HepG2 (cell line): ENCODE measurements around the gene CGA. TPM values are rescaled to one million over a fixed set of nuclear protein-coding genes. Genes with fewer than 3 reads are reported as not detected.

Experiments
- ATAC-seq: fragments of 200-7000 bp; cut with Tn5 transposase; 3 replicates; pipeline ENCODE4 v1.9.1; 2020; ENCODE audit warnings: mild to moderate bottlenecking, moderate library complexity
- BruUV-seq: library from RNA; stranded (reverse); fragments of 400-500 nt; replicated peaks from 2 replicates; lab custom pipeline; 2021; lab: Mats Ljungman, UMichigan
- CTCF ChIA-PET: fragments of 300-600 bp; formaldehyde crosslinking; extraction: SDS; loops from one replicate; lab custom pipeline; 2021; ENCODE audit warnings: low total read pairs, inconsistent platforms, low intra/inter-chr PET ratio; lab: Yijun Ruan, JAX
- POLR2A ChIA-PET: fragments of 350-600 bp; sonication (Branson Sonifier 250); formaldehyde crosslinking; loops from one replicate; lab custom pipeline; 2020; ENCODE audit warnings: antibody characterized with exemption, inconsistent platforms; lab: Yijun Ruan, JAX
- DNase-seq: peaks from one replicate; pipeline ENCODE4 v3.0.0-alpha.2; 2015; ENCODE audit warnings: low spot score
- FAIRE-seq: peaks from 3 replicates; lab custom pipeline; 2011; peaks lifted over from hg19 to GRCh38; lab: Jason Lieb, UNC
- H2AFZ ChIP-seq: one replicate; pipeline ENCODE4 v1.6.1; 2011; ENCODE audit warnings: low read length, inconsistent platforms
- H3K27ac ChIP-seq: fragments of 300-600 bp; 3 replicates; pipeline ENCODE4 v1.8.0; 2011; ENCODE audit warnings: mixed run types, mild to moderate bottlenecking, mixed read lengths, low read length, inconsistent platforms; ENCODE audit not compliant: insufficient read depth; ENCODE audit errors: extremely low read length
- H3K27me3 ChIP-seq, 2 experiments: fragments of 200-600 bp in 1 of 2; 2 replicates in 1 of 2; 3 replicates in 1 of 2; pipeline versions ENCODE4 v1.6.0 to v1.8.0; 2011; ENCODE audit warnings: low read length in 2 of 2, mild to moderate bottlenecking in 2 of 2, moderate library complexity in 2 of 2, inconsistent platforms in 1 of 2; ENCODE audit not compliant: insufficient read depth in 2 of 2, control insufficient read depth in 1 of 2
- H3K36me3 ChIP-seq, 2 experiments: fragments of 200-600 bp in 1 of 2; replicated peaks in 1 of 2; 2 replicates in 1 of 2; 3 replicates in 1 of 2; pipeline versions ENCODE4 v1.5.1 to v1.8.0; 2011; ENCODE audit warnings: low read length in 2 of 2, inconsistent platforms in 1 of 2; ENCODE audit not compliant: insufficient read depth in 2 of 2, control insufficient read depth in 1 of 2
- H3K4me1 ChIP-seq: 2 replicates; pipeline ENCODE4 v1.5.1; 2012; ENCODE audit warnings: low read length, inconsistent platforms; ENCODE audit not compliant: insufficient read depth
- H3K4me2 ChIP-seq: 2 replicates; pipeline ENCODE4 v1.6.0; 2011; ENCODE audit warnings: low read depth, low read length, inconsistent platforms
- H3K4me3 ChIP-seq, 3 experiments: fragments of 200-600 bp in 1 of 3; sonication (generic), shearing (Covaris generic) in 1 of 3; replicated peaks in 1 of 3; 2 replicates each; pipeline ENCODE4 v1.5.1; 2011 to 2016; ENCODE audit warnings: low read length in 3 of 3, inconsistent platforms in 2 of 3, low read depth in 2 of 3, mild to moderate bottlenecking in 2 of 3, control low read depth in 1 of 3, mixed read lengths in 1 of 3; ENCODE audit not compliant: insufficient read depth in 1 of 3
- H3K79me2 ChIP-seq: one replicate; pipeline ENCODE4 v1.6.1; 2011; ENCODE audit warnings: low read length, inconsistent platforms; ENCODE audit not compliant: insufficient read depth
- H3K9ac ChIP-seq: 2 replicates; pipeline ENCODE4 v1.6.0; 2011; ENCODE audit warnings: mild to moderate bottlenecking, low read depth, low read length, inconsistent platforms; ENCODE audit not compliant: insufficient read depth
- H3K9me3 ChIP-seq: 2 replicates; pipeline ENCODE4 v1.5.1; 2012; ENCODE audit warnings: mild to moderate bottlenecking, low read length
- H4K20me1 ChIP-seq: 2 replicates; pipeline ENCODE4 v1.6.0; 2011; ENCODE audit warnings: inconsistent platforms, mild to moderate bottlenecking, low read length, moderate library complexity; ENCODE audit not compliant: insufficient read depth
- ARNT2 ChIP-seq: sonication (generic); formaldehyde crosslinking; IDR thresholded peaks from 2 replicates; pipeline ENCODE4 v1.8.0; 2022; ENCODE audit warnings: mild to moderate bottlenecking, low read depth, missing genetic modification reagents, moderate library complexity
- BRD4 ChIP-seq: sonication (generic); formaldehyde crosslinking; IDR thresholded peaks from 2 replicates; pipeline ENCODE4 v1.4.0; 2020; ENCODE audit warnings: missing genetic modification reagents
- DNMT1 ChIP-seq: sonication (generic); formaldehyde crosslinking; IDR thresholded peaks from 2 replicates; pipeline ENCODE4 v1.5.1; 2020; ENCODE audit warnings: mild to moderate bottlenecking, missing genetic modification reagents
- KAT8 ChIP-seq: IDR thresholded peaks from 2 replicates; pipeline ENCODE4 v1.6.1; 2016; ENCODE audit warnings: missing genetic modification reagents, missing compliant biosample characterization
- LCORL ChIP-seq, 2 experiments: fragments of 450-650 bp in 1 of 2; sonication (generic) in 1 of 2; formaldehyde crosslinking in 1 of 2; IDR thresholded peaks; 2 replicates each; pipeline versions ENCODE4 v1.5.0 to v1.6.1; 2017 to 2020; ENCODE audit warnings: antibody characterized with exemption in 1 of 2, missing genetic modification reagents in 1 of 2
- MZF1 ChIP-seq: sonication (generic); formaldehyde crosslinking; IDR thresholded peaks from 2 replicates; pipeline ENCODE4 v1.8.1; 2023; ENCODE audit warnings: mild to moderate bottlenecking, missing genetic modification reagents, borderline replicate concordance
- XRCC5 ChIP-seq: fragments of 200-400 bp; formaldehyde crosslinking; optimal IDR thresholded peaks from 2 replicates; pipeline ENCODE3; 2017; ENCODE audit warnings: mild to moderate bottlenecking, low read length
- ZBTB7B ChIP-seq: sonication (generic); formaldehyde crosslinking; IDR thresholded peaks from 2 replicates; pipeline ENCODE4 v1.4.0; 2020; ENCODE audit warnings: missing genetic modification reagents
- ZFYVE20 ChIP-seq: sonication (generic); formaldehyde crosslinking; IDR thresholded peaks from 2 replicates; pipeline ENCODE4 v1.8.0; 2023; ENCODE audit warnings: low read depth, mild to moderate bottlenecking, moderate library complexity, missing genetic modification reagents, borderline replicate concordance
- ZNF136 ChIP-seq: sonication (generic); formaldehyde crosslinking; IDR thresholded peaks from 2 replicates; pipeline ENCODE4 v1.8.1; 2022; ENCODE audit warnings: low read depth, mild to moderate bottlenecking, moderate library complexity, missing genetic modification reagents
- ZNF530 ChIP-seq: sonication (generic); formaldehyde crosslinking; IDR thresholded peaks from 2 replicates; pipeline ENCODE4 v1.5.0; 2020; ENCODE audit warnings: low read depth, mild to moderate bottlenecking, missing genetic modification reagents
- ZNF546 ChIP-seq: sonication (generic); formaldehyde crosslinking; conservative IDR thresholded peaks from 2 replicates; pipeline ENCODE4 v1.8.1; 2023; ENCODE audit warnings: mild to moderate bottlenecking, missing genetic modification reagents
- ZNF564 ChIP-seq: sonication (generic); formaldehyde crosslinking; IDR thresholded peaks from 2 replicates; pipeline ENCODE4 v1.8.1; 2023; ENCODE audit warnings: mild to moderate bottlenecking, missing genetic modification reagents
- ZNF737 ChIP-seq: sonication (generic); formaldehyde crosslinking; IDR thresholded peaks from 2 replicates; pipeline ENCODE4 v1.5.0; 2020; ENCODE audit warnings: missing genetic modification reagents, mild to moderate bottlenecking, borderline replicate concordance
- ZNF772 ChIP-seq: sonication (generic); formaldehyde crosslinking; IDR thresholded peaks from 2 replicates; pipeline ENCODE4 v1.5.0; 2020; ENCODE audit warnings: mild to moderate bottlenecking, missing genetic modification reagents
- WGBS: methylation state at CpG from one replicate; pipeline ENCODE4 v1.1.6; 2017; ENCODE audit warnings: low lambda C conversion rate; 5-methylcytosine and 5-hydroxymethylcytosine counted together
- in situ Hi-C: cut with HindIII; loops from 2 replicates; pipeline ENCODE4 v1.10.0; 2017; ENCODE audit warnings: low pct_unique_long_range_greater_than_20kb; ENCODE audit not compliant: extremely low pct_ligation_motif_present
- intact Hi-C: fragments of 100-400 bp; cut with micrococcal nuclease; formaldehyde crosslinking; loops from one replicate; pipeline ENCODE4 v1.10.0; 2022; ENCODE audit not compliant: unreplicated experiment
- polyA plus RNA-seq, 8 experiments: library from polyadenylated mRNA; depleted of rRNA in 3 of 8; stranded (reverse) in 7 of 8; unstranded in 1 of 8; fragments of >200 nt; fragmentation: Illumina TruSeq in 4 of 8; extraction: Trizol in 4 of 8; gene quantifications; 2 replicates each; pipeline versions ENCODE4 v1.2.1 to v1.2.3, GENCODE V29; 2011 to 2016; ENCODE audit warnings: low read depth in 4 of 8, missing spikeins in 1 of 8, mixed read lengths in 1 of 8; ENCODE audit not compliant: insufficient read depth in 1 of 8
- total RNA-seq, 5 experiments: library from RNA; depleted of rRNA; stranded (reverse); fragments of >200 nt; fragmentation: Illumina TruSeq; extraction: Trizol; gene quantifications; 2 replicates each; pipeline ENCODE4 v1.2.3, GENCODE V29; 2016; ENCODE audit warnings: low read depth in 1 of 5
- TF ChIP-seq, protein P1 (sequence below): sonication (generic); formaldehyde crosslinking; IDR thresholded peaks from 2 replicates; pipeline ENCODE4 v1.5.1; 2020; ENCODE audit warnings: missing genetic modification reagents, mild to moderate bottlenecking, borderline replicate concordance
- TF ChIP-seq, protein P2 (sequence below): sonication (generic); formaldehyde crosslinking; IDR thresholded peaks from 2 replicates; pipeline ENCODE4 v1.5.0; 2020; ENCODE audit warnings: missing genetic modification reagents, mild to moderate bottlenecking, borderline replicate concordance

CGA gene
- total and polyA plus RNA-seq, 2 of the 13 experiments (the other 11 are each of a cell fraction or from before 2014, with no cell fraction given): 0.09 TPM; not detected in 1

DNA sequence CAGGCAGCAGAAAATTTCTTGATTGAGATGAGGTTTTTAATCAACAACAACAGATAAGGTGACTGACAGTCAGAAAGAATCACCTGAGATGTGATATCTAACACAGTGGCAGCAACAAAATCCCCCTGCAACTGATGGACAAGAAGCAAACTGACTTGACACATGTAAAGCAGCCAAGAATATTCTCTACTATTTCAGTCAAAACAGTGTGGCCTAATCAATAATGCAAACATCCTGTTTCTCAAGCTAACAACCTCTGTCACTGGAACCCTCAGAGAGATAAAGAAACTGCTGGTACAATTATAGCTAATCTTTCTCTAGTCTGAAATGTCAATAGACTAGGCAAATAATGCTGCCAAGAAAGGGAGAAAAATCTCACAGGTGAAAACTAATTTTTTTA is 4.6 kb upstream of the CGA start (continued):
- TF ChIP-seq, protein P1, sequence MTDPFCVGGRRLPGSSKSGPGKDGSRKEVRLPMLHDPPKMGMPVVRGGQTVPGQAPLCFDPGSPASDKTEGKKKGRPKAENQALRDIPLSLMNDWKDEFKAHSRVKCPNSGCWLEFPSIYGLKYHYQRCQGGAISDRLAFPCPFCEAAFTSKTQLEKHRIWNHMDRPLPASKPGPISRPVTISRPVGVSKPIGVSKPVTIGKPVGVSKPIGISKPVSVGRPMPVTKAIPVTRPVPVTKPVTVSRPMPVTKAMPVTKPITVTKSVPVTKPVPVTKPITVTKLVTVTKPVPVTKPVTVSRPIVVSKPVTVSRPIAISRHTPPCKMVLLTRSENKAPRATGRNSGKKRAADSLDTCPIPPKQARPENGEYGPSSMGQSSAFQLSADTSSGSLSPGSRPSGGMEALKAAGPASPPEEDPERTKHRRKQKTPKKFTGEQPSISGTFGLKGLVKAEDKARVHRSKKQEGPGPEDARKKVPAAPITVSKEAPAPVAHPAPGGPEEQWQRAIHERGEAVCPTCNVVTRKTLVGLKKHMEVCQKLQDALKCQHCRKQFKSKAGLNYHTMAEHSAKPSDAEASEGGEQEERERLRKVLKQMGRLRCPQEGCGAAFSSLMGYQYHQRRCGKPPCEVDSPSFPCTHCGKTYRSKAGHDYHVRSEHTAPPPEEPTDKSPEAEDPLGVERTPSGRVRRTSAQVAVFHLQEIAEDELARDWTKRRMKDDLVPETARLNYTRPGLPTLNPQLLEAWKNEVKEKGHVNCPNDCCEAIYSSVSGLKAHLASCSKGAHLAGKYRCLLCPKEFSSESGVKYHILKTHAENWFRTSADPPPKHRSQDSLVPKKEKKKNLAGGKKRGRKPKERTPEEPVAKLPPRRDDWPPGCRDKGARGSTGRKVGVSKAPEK (CRISPR knock-in tag): no peak
- TF ChIP-seq KAT8 (peak; percentile 61; the same call in 1 of the 2 replicates), ZNF737 (CRISPR knock-in tag) (no peak), ZNF564 (no peak)
- TF ChIP-seq, all 625 proteins: peak for 74

DNA sequence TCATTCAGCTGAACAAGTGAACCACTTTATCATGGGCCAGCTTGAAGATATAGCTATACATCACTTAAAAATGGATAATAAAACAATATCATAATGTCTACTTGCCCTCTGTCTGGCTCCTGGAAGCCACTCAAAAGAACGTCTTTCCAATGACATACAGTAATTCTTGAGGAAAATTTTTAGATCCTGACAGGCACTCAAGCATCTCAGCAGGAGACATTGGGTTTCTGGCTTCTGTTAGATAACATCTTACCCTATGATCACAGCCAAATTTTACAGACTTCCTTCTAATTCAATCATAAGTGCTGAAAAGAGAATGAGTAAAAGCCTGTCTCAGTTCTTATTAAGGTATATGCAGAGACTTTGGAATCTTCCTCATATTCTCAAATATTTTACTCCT is 330 bp downstream of the CGA start:
- Histone ChIP-seq H3K27me3 (0 out of 5 replicates have a peak, but pooled peaks cover 0 to 3% of the 10 kb centered on the region in 2 experiments), H2AFZ (no peak overlapping the region), H4K20me1 (no peaks in the 10 kb centered on the region), H3K9me3 (no peaks in the 10 kb centered on the region), H3K9ac (no peak overlapping the region), H3K4me1 (peaks cover 9% of the 10 kb centered on the region), H3K4me2 (no peak overlapping the region), H3K36me3 (no peaks in the 10 kb centered on the region), H3K4me3 (no peak overlapping the region), H3K79me2 (no peaks in the 10 kb centered on the region), H3K27ac (no peak overlapping the region)
- FAIRE-seq (no peak), DNase-seq (no peak), ATAC-seq (no peak)
- CTCF ChIA-PET: no interaction called here
- no TSS peak for BruUV-seq
- POLR2A ChIA-PET: no interaction called here
- intact Hi-C loops (no loop called here), in situ Hi-C loops (no loop called here)
- TF ChIP-seq, protein P2, sequence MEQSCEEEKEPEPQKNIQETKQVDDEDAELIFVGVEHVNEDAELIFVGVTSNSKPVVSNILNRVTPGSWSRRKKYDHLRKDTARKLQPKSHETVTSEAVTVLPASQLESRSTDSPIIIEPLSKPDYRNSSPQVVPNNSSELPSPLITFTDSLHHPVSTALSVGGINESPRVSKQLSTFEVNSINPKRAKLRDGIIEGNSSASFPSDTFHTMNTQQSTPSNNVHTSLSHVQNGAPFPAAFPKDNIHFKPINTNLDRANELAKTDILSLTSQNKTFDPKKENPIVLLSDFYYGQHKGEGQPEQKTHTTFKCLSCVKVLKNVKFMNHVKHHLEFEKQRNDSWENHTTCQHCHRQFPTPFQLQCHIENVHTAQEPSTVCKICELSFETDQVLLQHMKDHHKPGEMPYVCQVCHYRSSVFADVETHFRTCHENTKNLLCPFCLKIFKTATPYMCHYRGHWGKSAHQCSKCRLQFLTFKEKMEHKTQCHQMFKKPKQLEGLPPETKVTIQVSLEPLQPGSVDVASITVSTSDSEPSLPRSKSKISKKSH (CRISPR knock-in tag): no peak
- no peak for TF ChIP-seq ZBTB7B (CRISPR knock-in tag)
- TF ChIP-seq ZNF546: no peak
- no peak for TF ChIP-seq MZF1 (CRISPR knock-in tag)
- no peak for TF ChIP-seq ZFYVE20 (CRISPR knock-in tag)
- no peak for TF ChIP-seq ZNF530 (CRISPR knock-in tag)
- TF ChIP-seq ZNF136 (CRISPR knock-in tag): no peak
- TF ChIP-seq LCORL (IDR thresholded peaks at IDR 0.05): no peak
- no peak for TF ChIP-seq LCORL (CRISPR knock-in tag; IDR thresholded peaks at IDR 0.05)
- no peak for TF ChIP-seq ZNF772 (CRISPR knock-in tag)
- no peak for TF ChIP-seq DNMT1 (CRISPR knock-in tag)
- no peak for TF ChIP-seq BRD4 (CRISPR knock-in tag)
- TF ChIP-seq ARNT2 (CRISPR knock-in tag): no peak
- no peak for TF ChIP-seq XRCC5
- WGBS: 0% methylated on average over 1 of the region's 1 CpG
